ENCODE results near the gene TCAF1. TPM values are rescaled to one million over a fixed set of nuclear protein-coding genes. Genes with fewer than 3 reads are reported as not detected.
"Not testable (repeated sequence)": the region's sequence is repeated elsewhere in the genome, so short reads cannot be mapped to it uniquely, and the experiment has no call there.

TCAF1 gene
- total and polyA plus RNA-seq, 4 donors: 10.1 to 65.8 (median 24.7) TPM

- no peak for ATAC-seq (ENCODE audit: insufficient read depth, low FRiP score)
- Histone ChIP-seq H3K4me3 (no peak overlapping the region), H3K9ac (ENCODE audit: insufficient read depth in 1 of 2, low read length in 2 of 2) (no peak overlapping the region), H3K4me1 (ENCODE audit: control insufficient read depth in 5 of 5, insufficient read depth in 5 of 5, low read length in 5 of 5) (peaks cover 0 to 7% (median 4%) of the 10 kb centered on the region in 5 donors), H3K27me3 (ENCODE audit: control insufficient read depth in 3 of 3, insufficient read depth in 3 of 3, low read length in 2 of 3) (no peaks in the 10 kb centered on the region), H3K9me3 (ENCODE audit: control insufficient read depth in 4 of 4, insufficient read depth in 3 of 4, low read length in 3 of 4) (no peaks in the 10 kb centered on the region), H3K36me3 (ENCODE audit: control insufficient read depth in 4 of 4, insufficient read depth in 4 of 4, low read length in 4 of 4) (peaks cover 0 to 20% (median 13%) of the 10 kb centered on the region in 4 donors), H3K27ac (ENCODE audit: low read depth in 1 of 2, low read length in 1 of 2) (no peak overlapping the region)
- no peak for DNase-seq
- WGBS, 2 donors: 97% methylated on average over 9 of the region's 9 CpGs
- no peak for TF ChIP-seq CTCF (IDR thresholded peaks at IDR 0.05; ENCODE audit: control extremely low read depth, extremely low read depth)
Observed at GRCh38 chr7:143876218-143876617, 25.8 kb downstream of the TCAF1 start.

- not testable (repeated sequence) for H3K4me1 ChIP-seq (ENCODE audit: control insufficient read depth in 5 of 5, insufficient read depth in 5 of 5, low read length in 5 of 5); H3K27me3 ChIP-seq (ENCODE audit: control insufficient read depth in 3 of 3, insufficient read depth in 3 of 3, low read length in 2 of 3); H3K4me3 ChIP-seq; ATAC-seq (ENCODE audit: insufficient read depth, low FRiP score); H3K27ac ChIP-seq (ENCODE audit: low read depth in 1 of 2, low read length in 1 of 2); H3K9ac ChIP-seq (ENCODE audit: insufficient read depth in 1 of 2, low read length in 2 of 2); H3K9me3 ChIP-seq (ENCODE audit: control insufficient read depth in 4 of 4, insufficient read depth in 3 of 4, low read length in 3 of 4); DNase-seq
- peaks cover 0 to 20% (median 13%) of the 10 kb centered on the region in 4 donors for H3K36me3 ChIP-seq (ENCODE audit: control insufficient read depth in 4 of 4, insufficient read depth in 4 of 4, low read length in 4 of 4)
- 91% methylated on average over 3 of the region's 4 CpGs for WGBS, 2 donors
Observed at GRCh38 chr7:143873242-143873641, 28.7 kb downstream of the TCAF1 start.

GRCh38 chr7:143871534-143871933, 30.4 kb downstream of the TCAF1 start:
- DNase-seq; H3K27ac ChIP-seq (ENCODE audit: low read depth in 1 of 2, low read length in 1 of 2); H3K9ac ChIP-seq (ENCODE audit: insufficient read depth in 1 of 2, low read length in 2 of 2); H3K27me3 ChIP-seq (ENCODE audit: control insufficient read depth in 3 of 3, insufficient read depth in 3 of 3, low read length in 2 of 3); ATAC-seq (ENCODE audit: insufficient read depth, low FRiP score); H3K4me3 ChIP-seq; H3K4me1 ChIP-seq (ENCODE audit: control insufficient read depth in 5 of 5, insufficient read depth in 5 of 5, low read length in 5 of 5); H3K9me3 ChIP-seq (ENCODE audit: control insufficient read depth in 4 of 4, insufficient read depth in 3 of 4, low read length in 3 of 4): not testable (repeated sequence)
- H3K36me3 ChIP-seq (ENCODE audit: control insufficient read depth in 4 of 4, insufficient read depth in 4 of 4, low read length in 4 of 4): peaks cover 0 to 20% (median 9%) of the 10 kb centered on the region in 4 donors

GRCh38 chr7:143857994-143858393, 44.0 kb downstream of the TCAF1 start:
- not testable (repeated sequence) for H3K9me3 ChIP-seq (ENCODE audit: control insufficient read depth in 4 of 4, insufficient read depth in 3 of 4, low read length in 3 of 4); H3K36me3 ChIP-seq (ENCODE audit: control insufficient read depth in 4 of 4, insufficient read depth in 4 of 4, low read length in 4 of 4); H3K27ac ChIP-seq (ENCODE audit: low read depth in 1 of 2, low read length in 1 of 2); H3K9ac ChIP-seq (ENCODE audit: insufficient read depth in 1 of 2, low read length in 2 of 2); H3K4me1 ChIP-seq (ENCODE audit: control insufficient read depth in 5 of 5, insufficient read depth in 5 of 5, low read length in 5 of 5); H3K4me3 ChIP-seq; ATAC-seq (ENCODE audit: insufficient read depth, low FRiP score); DNase-seq; H3K27me3 ChIP-seq (ENCODE audit: control insufficient read depth in 3 of 3, insufficient read depth in 3 of 3, low read length in 2 of 3)
- WGBS, 2 donors: no CpG with 5 or more reads among the region's 2 CpGs

- DNase-seq; H3K4me3 ChIP-seq; H3K9me3 ChIP-seq (ENCODE audit: control insufficient read depth in 4 of 4, insufficient read depth in 3 of 4, low read length in 3 of 4); H3K36me3 ChIP-seq (ENCODE audit: control insufficient read depth in 4 of 4, insufficient read depth in 4 of 4, low read length in 4 of 4); H3K4me1 ChIP-seq (ENCODE audit: control insufficient read depth in 5 of 5, insufficient read depth in 5 of 5, low read length in 5 of 5); ATAC-seq (ENCODE audit: insufficient read depth, low FRiP score); H3K9ac ChIP-seq (ENCODE audit: insufficient read depth in 1 of 2, low read length in 2 of 2); H3K27ac ChIP-seq (ENCODE audit: low read depth in 1 of 2, low read length in 1 of 2); H3K27me3 ChIP-seq (ENCODE audit: control insufficient read depth in 3 of 3, insufficient read depth in 3 of 3, low read length in 2 of 3): not testable (repeated sequence)
- no CpG with 5 or more reads among the region's 1 CpG for WGBS, 2 donors
Observed at GRCh38 chr7:143855443-143855842, 46.5 kb downstream of the TCAF1 start.

All from lung (tissue), 12 donors.